Kidney glomerular epithelial cell (primary cell): Measurements from ENCODE around the gene FASTK.
"Not testable (repeated sequence)": the region's sequence is repeated elsewhere in the genome, so short reads cannot be mapped to it uniquely, and the experiment has no call there.

ENCODE experiments used
- DNase-seq: peaks from one replicate; lab custom pipeline; 2025; lab: John Stamatoyannopoulos, UW

FASTK gene

DNA sequence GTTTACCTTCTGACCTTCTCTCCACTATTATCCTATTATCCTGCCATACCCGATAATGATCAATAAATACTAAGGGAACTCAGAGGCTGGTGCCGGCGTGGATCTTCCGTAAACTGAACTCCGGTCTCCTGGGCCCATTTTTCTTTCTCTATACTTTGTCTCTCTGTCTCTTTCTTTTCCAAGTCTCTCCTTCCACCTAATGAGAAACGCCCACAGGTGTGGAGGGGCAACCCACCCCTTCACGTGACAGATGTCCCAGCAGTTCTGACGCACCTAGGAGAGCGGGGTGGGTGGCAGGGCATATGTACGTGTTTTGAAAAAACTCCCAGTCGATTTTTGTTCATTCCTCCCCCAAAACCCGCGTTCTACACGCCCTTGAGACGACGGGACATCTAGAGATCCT is 52.9 kb downstream of the FASTK start:
- DNase-seq, result not testable (repeated sequence)

GRCh38 chr7:151026771-151027727 is 53.6 kb downstream of the FASTK start:
- DNase-seq, result not testable (repeated sequence)
